Measurements from ENCODE around the gene FEZF1. TPM values are rescaled to one million over a fixed set of nuclear protein-coding genes. Genes with fewer than 3 reads are reported as not detected.

FEZF1 gene
- total and polyA plus RNA-seq, 2 of the 13 experiments (the other 11 are each of a cell fraction or from before 2014, with no cell fraction given): not detected

DNA sequence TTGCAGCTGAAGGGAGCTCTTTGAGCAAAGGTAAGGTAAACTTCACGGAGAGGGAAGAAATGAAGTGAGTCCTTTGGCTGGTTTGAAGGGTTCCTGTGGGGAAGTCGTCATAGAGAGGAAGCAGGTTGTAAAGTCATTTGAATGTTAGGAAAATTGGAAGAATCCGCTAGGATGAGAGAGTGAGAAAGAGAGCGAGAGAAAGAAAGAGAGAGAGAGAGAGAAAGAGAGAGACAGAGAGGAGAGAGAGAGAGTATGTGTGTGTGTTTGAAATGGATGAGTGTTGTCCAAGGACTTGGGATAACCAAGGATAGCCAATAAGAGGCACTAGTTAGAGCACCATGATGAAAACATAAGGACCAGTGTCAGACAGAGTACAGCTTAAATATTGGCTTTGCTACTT is 43.1 kb downstream of the FEZF1 start:
- WGBS (ENCODE audit: low lambda C conversion rate): 2% methylated on average over 4 of the region's 4 CpGs
- no peak overlapping the region for H3K9ac ChIP-seq (ENCODE audit: insufficient read depth, low read depth, low read length)
- FAIRE-seq (no peak), DNase-seq (ENCODE audit: low spot score) (no peak), ATAC-seq (no peak)
- in situ Hi-C loops (cut with HindIII; ENCODE audit: extremely low pct_ligation_motif_present, low pct_unique_long_range_greater_than_20kb) (no loop called here), intact Hi-C loops (cut with micrococcal nuclease; ENCODE audit: unreplicated experiment) (no loop called here)
- BruUV-seq (replicated peaks): no TSS peak
- no peak overlapping the region for H3K27ac ChIP-seq (ENCODE audit: extremely low read length, insufficient read depth, low read length)
- H4K20me1 ChIP-seq (ENCODE audit: insufficient read depth, low read length): no peaks in the 10 kb centered on the region
- H3K4me2 ChIP-seq (ENCODE audit: low read depth, low read length): no peak overlapping the region
- ChIA-PET POLR2A (no interaction called here), CTCF (ENCODE audit: low intra/inter-chr PET ratio, low total read pairs) (no interaction called here)
- H3K4me3 ChIP-seq (replicated peaks in 1 of 3; ENCODE audit: insufficient read depth in 1 of 3, low read depth in 2 of 3, low read length in 3 of 3): no peak overlapping the region
- no peaks in the 10 kb centered on the region for H3K79me2 ChIP-seq (ENCODE audit: insufficient read depth, low read length)
- no peaks in the 10 kb centered on the region for H3K36me3 ChIP-seq (replicated peaks in 1 of 2; ENCODE audit: control insufficient read depth in 1 of 2, insufficient read depth in 2 of 2, low read length in 2 of 2)
- TF ChIP-seq ZFAT (CRISPR knock-in tag; conservative IDR thresholded peaks at IDR 0.05) (no peak), FOXA1 (IDR thresholded peaks at IDR 0.05) (no peak), FOXA1 (CRISPR knock-in tag; IDR thresholded peaks at IDR 0.05) (no peak), THYN1 (CRISPR knock-in tag; IDR thresholded peaks at IDR 0.05; ENCODE audit: borderline replicate concordance, low read depth) (no peak), JUNB (CRISPR knock-in tag; IDR thresholded peaks at IDR 0.05; ENCODE audit: borderline replicate concordance) (no peak), TCF7L2 (IDR thresholded peaks at IDR 0.05; ENCODE audit: low read depth, low read length) (no peak), ZBTB34 (CRISPR knock-in tag; IDR thresholded peaks at IDR 0.05) (no peak), ZNF704 (CRISPR knock-in tag; IDR thresholded peaks at IDR 0.05; ENCODE audit: borderline replicate concordance) (no peak), CHD2 (IDR thresholded peaks at IDR 0.05; ENCODE audit: low read depth, low read length) (no peak)
- TF ChIP-seq, protein P1, sequence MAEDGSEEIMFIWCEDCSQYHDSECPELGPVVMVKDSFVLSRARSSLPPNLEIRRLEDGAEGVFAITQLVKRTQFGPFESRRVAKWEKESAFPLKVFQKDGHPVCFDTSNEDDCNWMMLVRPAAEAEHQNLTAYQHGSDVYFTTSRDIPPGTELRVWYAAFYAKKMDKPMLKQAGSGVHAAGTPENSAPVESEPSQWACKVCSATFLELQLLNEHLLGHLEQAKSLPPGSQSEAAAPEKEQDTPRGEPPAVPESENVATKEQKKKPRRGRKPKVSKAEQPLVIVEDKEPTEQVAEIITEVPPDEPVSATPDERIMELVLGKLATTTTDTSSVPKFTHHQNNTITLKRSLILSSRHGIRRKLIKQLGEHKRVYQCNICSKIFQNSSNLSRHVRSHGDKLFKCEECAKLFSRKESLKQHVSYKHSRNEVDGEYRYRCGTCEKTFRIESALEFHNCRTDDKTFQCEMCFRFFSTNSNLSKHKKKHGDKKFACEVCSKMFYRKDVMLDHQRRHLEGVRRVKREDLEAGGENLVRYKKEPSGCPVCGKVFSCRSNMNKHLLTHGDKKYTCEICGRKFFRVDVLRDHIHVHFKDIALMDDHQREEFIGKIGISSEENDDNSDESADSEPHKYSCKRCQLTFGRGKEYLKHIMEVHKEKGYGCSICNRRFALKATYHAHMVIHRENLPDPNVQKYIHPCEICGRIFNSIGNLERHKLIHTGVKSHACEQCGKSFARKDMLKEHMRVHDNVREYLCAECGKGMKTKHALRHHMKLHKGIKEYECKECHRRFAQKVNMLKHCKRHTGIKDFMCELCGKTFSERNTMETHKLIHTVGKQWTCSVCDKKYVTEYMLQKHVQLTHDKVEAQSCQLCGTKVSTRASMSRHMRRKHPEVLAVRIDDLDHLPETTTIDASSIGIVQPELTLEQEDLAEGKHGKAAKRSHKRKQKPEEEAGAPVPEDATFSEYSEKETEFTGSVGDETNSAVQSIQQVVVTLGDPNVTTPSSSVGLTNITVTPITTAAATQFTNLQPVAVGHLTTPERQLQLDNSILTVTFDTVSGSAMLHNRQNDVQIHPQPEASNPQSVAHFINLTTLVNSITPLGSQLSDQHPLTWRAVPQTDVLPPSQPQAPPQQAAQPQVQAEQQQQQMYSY (CRISPR knock-in tag; IDR thresholded peaks at IDR 0.05): no peak
- H3K4me1 ChIP-seq (ENCODE audit: insufficient read depth, low read length): no peaks in the 10 kb centered on the region
- no peak overlapping the region for H2AFZ ChIP-seq (ENCODE audit: low read length)
- no peaks in the 10 kb centered on the region for H3K9me3 ChIP-seq (ENCODE audit: low read length)
- H3K27me3 ChIP-seq (ENCODE audit: control insufficient read depth in 1 of 2, insufficient read depth in 2 of 2, low read length in 2 of 2): peaks cover 0 to 6% of the 10 kb centered on the region in 2 experiments; a peak in 2 of 5 replicates

Data from HepG2 (cell line).